HG02571 (cell line): ENCODE results near the gene PCDHGC3.
"Not testable (repeated sequence)": the region's sequence is repeated elsewhere in the genome, so short reads cannot be mapped to it uniquely, and the experiment has no call there.

Experiments
- ATAC-seq: cut with Tn5 transposase; IDR thresholded peaks from one replicate; pipeline ENCODE4 v1.9.1; 2021; ENCODE audit warnings: mild to moderate bottlenecking, moderate library complexity; ENCODE audit not compliant: unreplicated experiment

The PCDHGC3 gene

GRCh38 chr5:141475625-141476131, at the start of gene PCDHGC3:
PCDHGC3 (plus strand) TSS chr5:141475966; CDS start chr5:141476117, 151 bp downstream.
- ATAC-seq = peak; percentile 98

GRCh38 chr5:141427783-141428426, 47.9 kb upstream of the PCDHGC3 start:
- ATAC-seq = no peak

- no peak for ATAC-seq
Observed at GRCh38 chr5:141430332-141431113, 45.2 kb upstream of the PCDHGC3 start, which contains the start of gene PCDHGA12. PCDHGA12 (plus strand) TSS chr5:141430507; CDS start chr5:141430760, 253 bp downstream.

GRCh38 chr5:141431286-141431685, 44.5 kb upstream of the PCDHGC3 start:
- ATAC-seq = no peak

- not testable (repeated sequence) for ATAC-seq
Observed at GRCh38 chr5:141432308-141432707, 43.5 kb upstream of the PCDHGC3 start.

GRCh38 chr5:141432726-141433125, 43.0 kb upstream of the PCDHGC3 start:
- ATAC-seq = not testable (repeated sequence)

- no peak for ATAC-seq
Observed at GRCh38 chr5:141434006-141434405, 41.8 kb upstream of the PCDHGC3 start.

GRCh38 chr5:141437221-141437620, 38.5 kb upstream of the PCDHGC3 start:
- ATAC-seq = no peak

GRCh38 chr5:141439411-141440141, 36.2 kb upstream of the PCDHGC3 start:
- no peak for ATAC-seq

- ATAC-seq = no peak
Observed at GRCh38 chr5:141440341-141440740, 35.4 kb upstream of the PCDHGC3 start.

GRCh38 chr5:141441571-141442170, 34.1 kb upstream of the PCDHGC3 start:
- ATAC-seq = no peak

- ATAC-seq = no peak
Observed at GRCh38 chr5:141465351-141465750, 10.4 kb upstream of the PCDHGC3 start.

GRCh38 chr5:141476132-141476911, 556 bp downstream of the PCDHGC3 start:
- ATAC-seq = peak; percentile 26

GRCh38 chr5:141477044-141477575, 1.3 kb downstream of the PCDHGC3 start:
- ATAC-seq = no peak

GRCh38 chr5:141477815-141478214, 2.0 kb downstream of the PCDHGC3 start:
- ATAC-seq = no peak

- no peak for ATAC-seq
Observed at GRCh38 chr5:141478321-141478945, 2.7 kb downstream of the PCDHGC3 start.

- ATAC-seq = no peak
Observed at GRCh38 chr5:141479776-141480175, 4.0 kb downstream of the PCDHGC3 start.

- no peak for ATAC-seq
Observed at GRCh38 chr5:141483902-141484301, 8.1 kb downstream of the PCDHGC3 start.

- ATAC-seq = no peak
Observed at GRCh38 chr5:141484310-141484640, 8.5 kb downstream of the PCDHGC3 start.
